Transverse colon (tissue), 4 donors: ENCODE measurements around the gene MPND.

Experiments used
- POLR2A ChIP-seq: fragments of 450-650 bp; IDR thresholded peaks from one replicate; pipeline ENCODE4 v1.6.1; 2016; ENCODE audit warnings: antibody characterized with exemption, mild to moderate bottlenecking, moderate library complexity
- POLR2AphosphoS5 ChIP-seq, 3 donors: sonication (generic); formaldehyde crosslinking; IDR thresholded peaks; one replicate each; pipeline ENCODE4 v1.6.1; 2016; ENCODE audit warnings: antibody characterized with exemption in 3 of 3
- TF ChIP-seq, protein P1 (sequence below), 5 experiments: fragments of 200-600 bp in 3 of 5; fragments of 450-650 bp in 2 of 5; sonication (generic) in 3 of 5; IDR thresholded peaks; 1 replicate in 2 of 5; 2 replicates in 3 of 5; pipeline ENCODE4 v1.5.1; 2016 to 2017; ENCODE audit warnings: antibody characterized with exemption in 5 of 5, inconsistent platforms in 3 of 5, mild to moderate bottlenecking in 2 of 5, moderate library complexity in 1 of 5

DNA sequence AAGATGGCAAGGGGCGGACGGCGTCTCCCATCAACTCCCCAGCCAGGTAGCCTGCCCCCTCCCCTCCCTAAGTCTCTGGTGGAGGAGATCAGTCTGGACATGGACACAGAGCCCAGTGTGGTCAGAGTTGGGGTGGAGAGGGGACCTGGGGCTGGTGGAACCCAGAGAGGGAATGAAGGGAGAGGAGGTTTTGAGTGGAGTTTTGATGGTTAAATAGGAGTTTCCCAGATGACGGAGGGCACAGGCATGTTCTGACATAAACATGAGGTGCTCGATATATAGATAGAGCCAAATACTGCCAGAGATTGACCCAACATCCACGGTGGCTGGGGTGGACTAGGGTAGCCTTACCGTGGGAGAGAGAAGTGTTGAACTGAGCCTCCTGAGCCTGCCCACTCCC lies 24.9 kb upstream of the MPND start:
- TF ChIP-seq, protein P1, sequence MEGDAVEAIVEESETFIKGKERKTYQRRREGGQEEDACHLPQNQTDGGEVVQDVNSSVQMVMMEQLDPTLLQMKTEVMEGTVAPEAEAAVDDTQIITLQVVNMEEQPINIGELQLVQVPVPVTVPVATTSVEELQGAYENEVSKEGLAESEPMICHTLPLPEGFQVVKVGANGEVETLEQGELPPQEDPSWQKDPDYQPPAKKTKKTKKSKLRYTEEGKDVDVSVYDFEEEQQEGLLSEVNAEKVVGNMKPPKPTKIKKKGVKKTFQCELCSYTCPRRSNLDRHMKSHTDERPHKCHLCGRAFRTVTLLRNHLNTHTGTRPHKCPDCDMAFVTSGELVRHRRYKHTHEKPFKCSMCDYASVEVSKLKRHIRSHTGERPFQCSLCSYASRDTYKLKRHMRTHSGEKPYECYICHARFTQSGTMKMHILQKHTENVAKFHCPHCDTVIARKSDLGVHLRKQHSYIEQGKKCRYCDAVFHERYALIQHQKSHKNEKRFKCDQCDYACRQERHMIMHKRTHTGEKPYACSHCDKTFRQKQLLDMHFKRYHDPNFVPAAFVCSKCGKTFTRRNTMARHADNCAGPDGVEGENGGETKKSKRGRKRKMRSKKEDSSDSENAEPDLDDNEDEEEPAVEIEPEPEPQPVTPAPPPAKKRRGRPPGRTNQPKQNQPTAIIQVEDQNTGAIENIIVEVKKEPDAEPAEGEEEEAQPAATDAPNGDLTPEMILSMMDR (IDR thresholded peaks at IDR 0.05): no peak
- TF ChIP-seq POLR2A (no peak), POLR2AphosphoS5 (IDR thresholded peaks at IDR 0.05) (no peak)
